ENCODE data around the gene RAB12.
"Not testable (repeated sequence)": the region's sequence is repeated elsewhere in the genome, so short reads cannot be mapped to it uniquely, and the experiment has no call there.

Gene RAB12

DNA sequence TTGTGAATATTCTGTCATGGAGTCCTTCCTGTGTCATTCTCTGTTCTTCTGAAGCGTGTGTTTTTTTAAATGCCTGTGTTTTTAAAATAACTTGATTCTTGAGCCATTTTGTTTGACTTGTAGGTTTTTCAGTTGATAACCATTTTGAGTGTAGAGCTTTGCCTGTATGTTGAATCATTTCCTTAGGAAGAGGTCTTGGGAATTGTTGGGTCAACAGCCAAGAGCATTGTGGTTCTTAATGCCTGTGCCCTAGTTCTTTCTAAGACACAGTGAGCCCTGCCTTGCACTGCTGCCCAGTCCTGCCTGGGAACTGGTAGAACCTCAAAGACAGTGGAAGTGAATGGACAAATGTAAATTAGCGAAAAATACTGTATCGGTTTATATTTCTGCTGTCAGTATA is 25.9 kb downstream of the RAB12 start:
- TF ChIP-seq, protein P1, sequence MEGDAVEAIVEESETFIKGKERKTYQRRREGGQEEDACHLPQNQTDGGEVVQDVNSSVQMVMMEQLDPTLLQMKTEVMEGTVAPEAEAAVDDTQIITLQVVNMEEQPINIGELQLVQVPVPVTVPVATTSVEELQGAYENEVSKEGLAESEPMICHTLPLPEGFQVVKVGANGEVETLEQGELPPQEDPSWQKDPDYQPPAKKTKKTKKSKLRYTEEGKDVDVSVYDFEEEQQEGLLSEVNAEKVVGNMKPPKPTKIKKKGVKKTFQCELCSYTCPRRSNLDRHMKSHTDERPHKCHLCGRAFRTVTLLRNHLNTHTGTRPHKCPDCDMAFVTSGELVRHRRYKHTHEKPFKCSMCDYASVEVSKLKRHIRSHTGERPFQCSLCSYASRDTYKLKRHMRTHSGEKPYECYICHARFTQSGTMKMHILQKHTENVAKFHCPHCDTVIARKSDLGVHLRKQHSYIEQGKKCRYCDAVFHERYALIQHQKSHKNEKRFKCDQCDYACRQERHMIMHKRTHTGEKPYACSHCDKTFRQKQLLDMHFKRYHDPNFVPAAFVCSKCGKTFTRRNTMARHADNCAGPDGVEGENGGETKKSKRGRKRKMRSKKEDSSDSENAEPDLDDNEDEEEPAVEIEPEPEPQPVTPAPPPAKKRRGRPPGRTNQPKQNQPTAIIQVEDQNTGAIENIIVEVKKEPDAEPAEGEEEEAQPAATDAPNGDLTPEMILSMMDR (IDR thresholded peaks at IDR 0.05; ENCODE audit: low read depth, low read length, missing control alignments), result no peak
- in situ Hi-C loops (cut with HindIII; ENCODE audit: low sequenced_read_pairs), result no loop called here
- DNase-seq (ENCODE audit: low read depth), result peak; percentile 19
- no peak overlapping the region for H3K4me3 ChIP-seq (ENCODE audit: low read depth, low read length)

GRCh38 chr18:8639762-8640161 is 30.5 kb downstream of the RAB12 start:
- no peak for DNase-seq (ENCODE audit: low read depth)
- in situ Hi-C loops (cut with HindIII; ENCODE audit: low sequenced_read_pairs), result no loop called here
- no peak overlapping the region for H3K4me3 ChIP-seq (ENCODE audit: low read depth, low read length)
- TF ChIP-seq, protein P1 (IDR thresholded peaks at IDR 0.05; ENCODE audit: low read depth, low read length, missing control alignments), result no peak

- DNase-seq (ENCODE audit: low read depth), result no peak
- H3K4me3 ChIP-seq (ENCODE audit: low read depth, low read length), result no peak overlapping the region
- TF ChIP-seq, protein P1 (IDR thresholded peaks at IDR 0.05; ENCODE audit: low read depth, low read length, missing control alignments), result no peak
- in situ Hi-C loops (cut with HindIII; ENCODE audit: low sequenced_read_pairs), result no loop called here
Measured at GRCh38 chr18:8643326-8643878, 34.2 kb downstream of the RAB12 start.

- in situ Hi-C loops (cut with HindIII; ENCODE audit: low sequenced_read_pairs), result not testable (repeated sequence)
Measured at GRCh38 chr18:8647359-8647758, 38.1 kb downstream of the RAB12 start.

DNA sequence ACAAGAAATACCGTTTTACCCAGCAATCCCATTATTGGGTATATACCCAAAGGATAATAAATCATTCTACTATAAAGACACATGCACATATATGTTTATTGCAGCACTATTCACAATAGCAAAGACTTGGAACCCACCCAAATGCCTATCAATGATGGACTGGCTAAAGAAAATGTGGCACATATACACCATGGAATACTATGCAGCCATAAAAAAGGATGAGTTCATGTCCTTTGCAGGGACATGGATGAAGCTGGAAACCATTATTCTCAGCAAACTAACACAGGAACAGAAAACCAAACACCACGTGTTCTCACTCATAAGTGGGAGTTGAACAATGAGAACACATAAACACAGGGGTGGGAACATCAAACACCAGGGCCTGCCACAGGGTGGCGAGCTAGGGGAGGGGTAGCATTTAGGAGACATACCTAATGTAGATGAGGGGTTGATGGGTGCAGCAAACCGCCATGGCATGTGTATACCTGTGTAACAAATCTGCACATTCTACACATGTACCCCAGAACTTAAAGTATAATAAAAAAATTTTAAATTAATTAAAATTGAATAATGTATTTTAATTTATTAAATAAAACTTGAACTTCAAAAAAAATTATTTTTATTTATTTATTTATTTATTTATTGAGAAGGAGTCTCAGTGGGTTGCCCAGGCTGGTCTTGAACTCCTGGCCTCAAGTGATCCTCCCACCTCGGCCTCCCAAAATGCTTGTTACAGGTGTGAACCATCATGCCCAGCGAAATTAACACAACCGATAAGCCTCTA is 42.4 kb downstream of the RAB12 start:
- DNase-seq (ENCODE audit: low read depth); in situ Hi-C loops (cut with HindIII; ENCODE audit: low sequenced_read_pairs); H3K4me3 ChIP-seq (ENCODE audit: low read depth, low read length): not testable (repeated sequence)

More at GRCh38 chr18:8647359-8647758, 38.1 kb downstream of the RAB12 start:
- not testable (repeated sequence) for DNase-seq (ENCODE audit: low read depth); H3K4me3 ChIP-seq (ENCODE audit: low read depth, low read length)

DNA sequence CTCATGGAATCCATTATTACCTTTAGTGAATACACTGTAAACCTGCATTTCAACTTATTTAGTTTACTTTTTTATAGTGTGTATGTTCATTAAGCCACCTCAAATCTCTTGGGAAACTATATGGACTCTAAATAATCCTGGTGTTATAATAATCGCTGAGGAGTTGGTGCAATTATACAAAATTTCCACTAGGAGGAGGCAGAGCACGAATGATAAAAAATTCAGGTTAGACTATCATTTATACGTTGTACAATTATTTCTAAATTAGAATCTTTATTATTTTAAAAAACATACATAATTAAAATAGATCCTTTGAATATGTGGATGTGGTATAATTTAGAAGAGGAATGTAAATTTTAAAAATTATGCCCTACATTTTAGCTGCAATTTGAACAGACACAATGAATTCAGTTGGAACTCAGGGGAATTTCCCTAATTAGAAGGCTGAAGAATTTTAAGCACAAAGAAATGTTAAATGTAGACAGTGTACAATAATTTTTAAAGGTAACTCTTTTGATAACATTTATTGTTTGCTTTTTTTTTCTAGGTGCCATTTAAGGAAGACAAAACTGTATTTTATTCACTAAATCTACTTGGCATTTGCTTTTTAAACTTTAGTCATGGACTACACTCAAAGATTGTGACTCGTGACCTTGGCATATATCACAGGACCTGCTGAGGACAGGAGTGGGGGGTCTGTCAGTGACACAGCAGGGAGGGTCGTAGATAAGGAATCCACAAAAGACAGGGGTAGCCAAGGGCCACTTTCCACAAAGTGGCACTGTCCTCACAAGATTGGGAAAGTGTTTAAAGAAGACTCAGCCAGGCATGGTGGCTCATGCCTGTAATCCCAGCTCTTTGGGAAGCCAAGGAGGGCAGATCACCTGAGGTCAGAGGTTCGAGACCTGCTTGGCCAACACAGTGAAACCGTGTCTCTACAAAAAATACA is 45.5 kb downstream of the RAB12 start:
- in situ Hi-C loops (cut with HindIII; ENCODE audit: low sequenced_read_pairs), result loop anchor here (5.0 kb wide), 1 partner anchor 43 kb away; no protein-coding TSS in a partner anchor
- DNase-seq (ENCODE audit: low read depth), result peak; percentile 16
- H3K4me3 ChIP-seq (ENCODE audit: low read depth, low read length), result no peak overlapping the region
- TF ChIP-seq, protein P1 (IDR thresholded peaks at IDR 0.05; ENCODE audit: low read depth, low read length, missing control alignments), result peak; percentile 46

DNA sequence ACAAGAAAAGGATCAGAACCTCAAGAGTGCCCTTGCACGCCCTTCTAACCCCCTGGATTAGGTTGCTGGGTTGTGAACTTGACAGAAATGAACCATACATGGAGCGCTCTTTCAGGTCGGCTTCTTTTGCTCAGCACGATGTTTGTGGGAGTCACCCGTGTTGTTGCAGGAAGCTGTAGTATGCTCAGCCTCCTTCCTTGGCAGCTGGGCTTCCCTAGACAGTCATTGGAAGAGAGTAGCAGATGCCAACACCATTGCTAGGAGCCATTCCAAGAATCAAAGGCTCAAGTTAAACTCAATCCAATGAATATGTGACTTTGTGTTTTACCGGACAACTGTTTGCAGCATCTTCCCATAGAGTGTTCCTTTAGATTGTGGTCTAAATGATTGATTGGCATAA is 47.0 kb downstream of the RAB12 start:
- no peak overlapping the region for H3K4me3 ChIP-seq (ENCODE audit: low read depth, low read length)
- no peak for DNase-seq (ENCODE audit: low read depth)
- in situ Hi-C loops (cut with HindIII; ENCODE audit: low sequenced_read_pairs), result loop anchor here (5.0 kb wide), 1 partner anchor 41 kb away; no protein-coding TSS in a partner anchor
- TF ChIP-seq, protein P1 (IDR thresholded peaks at IDR 0.05; ENCODE audit: low read depth, low read length, missing control alignments), result no peak

All from astrocyte of the cerebellum (primary cell).